Measurements from ENCODE around the gene NPC1. TPM values are rescaled to one million over a fixed set of nuclear protein-coding genes. Genes with fewer than 3 reads are reported as not detected.

Gene NPC1
- total RNA-seq, 1 experiment from 2014 or later, result 38.3 TPM

GRCh38 chr18:23631746-23632145, 45.4 kb upstream of the NPC1 start:
- DNase-seq (ENCODE audit: low spot score) (no peak), ATAC-seq (peak; percentile 80)
- POLR2A ChIA-PET, result no interaction called here
- CTCF ChIA-PET, result interaction anchor here (0.7 to 2.1 kb wide), 9 partner anchors 8 to 545 kb away, joined by 3 to 15 read pairs (median 3); no protein-coding TSS in a partner anchor
- Mint-ChIP-seq H3K4me3 (no peak overlapping the region), H3K36me3 (no peaks in the 10 kb centered on the region), H3K27ac (peak overlapping the region; percentile 33; the same call in 1 of the 2 replicates), H3K9me3 (no peaks in the 10 kb centered on the region), H3K4me1 (peaks cover 13% of the 10 kb centered on the region), H3K27me3 (ENCODE audit: low read depth) (no peaks in the 10 kb centered on the region)
- TF ChIP-seq GTF2I (CRISPR knock-in tag; conservative IDR thresholded peaks at IDR 0.05) (no peak), ZSCAN18 (CRISPR knock-in tag; IDR thresholded peaks at IDR 0.05) (no peak), JUN (CRISPR knock-in tag; IDR thresholded peaks at IDR 0.05) (no peak), FOXP1 (CRISPR knock-in tag; IDR thresholded peaks at IDR 0.05; ENCODE audit: borderline replicate concordance) (no peak), TCF7 (CRISPR knock-in tag; IDR thresholded peaks at IDR 0.05; ENCODE audit: low read depth) (no peak), ZNF423 (CRISPR knock-in tag; IDR thresholded peaks at IDR 0.05) (no peak), ZNF416 (CRISPR knock-in tag; IDR thresholded peaks at IDR 0.05) (no peak), ZNF263 (CRISPR knock-in tag; IDR thresholded peaks at IDR 0.05; ENCODE audit: low read depth) (no peak), USF1 (CRISPR knock-in tag; IDR thresholded peaks at IDR 0.05) (no peak), FOXP4 (CRISPR knock-in tag; IDR thresholded peaks at IDR 0.05) (no peak), PREB (CRISPR knock-in tag; IDR thresholded peaks at IDR 0.05; ENCODE audit: borderline replicate concordance) (no peak), ZNF671 (CRISPR knock-in tag; IDR thresholded peaks at IDR 0.05) (no peak), PRRX2 (CRISPR knock-in tag; IDR thresholded peaks at IDR 0.05) (no peak), ZNF425 (CRISPR knock-in tag; conservative IDR thresholded peaks at IDR 0.05) (no peak), ZNF532 (CRISPR knock-in tag; IDR thresholded peaks at IDR 0.05; ENCODE audit: borderline replicate concordance) (no peak), CTCF (IDR thresholded peaks at IDR 0.05) (no peak)
